Heart right ventricle (tissue), 16 donors: ENCODE measurements around the gene AKAP13. TPM values are rescaled to one million over a fixed set of nuclear protein-coding genes. Genes with fewer than 3 reads are reported as not detected.
"Not testable (repeated sequence)": the region's sequence is repeated elsewhere in the genome, so short reads cannot be mapped to it uniquely, and the experiment has no call there.

Experiments used
- ATAC-seq, 8 donors: fragments of 200-7000 bp; cut with Tn5 transposase; one replicate each; pipeline ENCODE4 v1.9.1; 2020; ENCODE audit warnings: mild to moderate bottlenecking in 8 of 8, moderate library complexity in 8 of 8, moderate number of reproducible peaks in 1 of 8
- DNase-seq, 2 donors: peaks; one replicate each; pipeline ENCODE4 v3.0.0-alpha.2; 2020
- H3K27ac ChIP-seq, 10 donors: fragments of 200-600 bp; sonication (generic) in 2 of 10; one replicate each; pipeline versions ENCODE4 v1.5.0 to v1.8.0; 2020 to 2022; ENCODE audit warnings: mild to moderate bottlenecking in 3 of 10
- H3K27me3 ChIP-seq, 7 donors: fragments of 200-600 bp; one replicate each; pipeline ENCODE4 v1.8.0; 2021 to 2022; ENCODE audit warnings: mild to moderate bottlenecking in 2 of 7
- H3K36me3 ChIP-seq, 9 donors: fragments of 200-600 bp; sonication (generic) in 1 of 9; one replicate each; pipeline versions ENCODE4 v1.5.0 to v1.8.0; 2020 to 2022; ENCODE audit warnings: mild to moderate bottlenecking in 2 of 9
- H3K4me1 ChIP-seq, 9 donors: fragments of 200-600 bp; sonication (generic) in 1 of 9; one replicate each; pipeline versions ENCODE4 v1.5.0 to v1.8.0; 2020 to 2022; ENCODE audit warnings: mild to moderate bottlenecking in 4 of 9
- H3K4me3 ChIP-seq, 10 donors: fragments of 200-600 bp; sonication (generic) in 2 of 10; one replicate each; pipeline versions ENCODE4 v1.5.0 to v1.8.0; 2020 to 2022; ENCODE audit warnings: mild to moderate bottlenecking in 7 of 10, moderate library complexity in 2 of 10
- H3K9me3 ChIP-seq, 11 donors: fragments of 200-600 bp in 10 of 11; sonication (generic) in 2 of 11; one replicate each; pipeline versions ENCODE4 v1.5.0 to v1.8.0; 2013 to 2022; ENCODE audit warnings: mild to moderate bottlenecking in 2 of 11, control low read depth in 1 of 11, moderate library complexity in 1 of 11
- CTCF ChIP-seq, 9 donors: fragments of 200-600 bp; sonication (generic) in 2 of 9; IDR thresholded peaks; one replicate each; pipeline versions ENCODE4 v1.5.0 to v1.8.0; 2021 to 2022; ENCODE audit warnings: antibody characterized with exemption in 9 of 9, mild to moderate bottlenecking in 5 of 9, moderate library complexity in 1 of 9
- WGBS, 2 donors: extraction: QIAGEN DNeasy Blood & Tissue Kit; methylation state at CpG; one replicate each; pipeline ENCODE4 v1.1.7; 2013; ENCODE audit warnings: inconsistent platforms in 1 of 2; 5-methylcytosine and 5-hydroxymethylcytosine counted together
- intact Hi-C, 10 donors: fragments of 100-400 bp; cut with DNase I; formaldehyde crosslinking; loops; one replicate each; pipeline versions ENCODE4 v1.11.1 to v1.14.2; 2022
- polyA plus RNA-seq, 2 donors: library from polyadenylated mRNA; stranded (reverse); fragments of 200-250 nt; gene quantifications; one replicate each; pipeline ENCODE4 v1.2.3, GENCODE V29; 2013
- total RNA-seq, 10 donors: library from RNA; stranded (reverse); fragmentation: NEBNext Ultra II Directional in 3 of 10; extraction: Animal tissue kit (Norgen Biotek cat#: 25700) in 3 of 10; gene quantifications; one replicate each; pipeline versions ENCODE4 v1.2.1 to v1.2.4, GENCODE V29; 2021 to 2023
- donor health status: Arrhythmogenic right ventricular cardiomyopathy.
- donor health status: ischemic (EF 13 %, LVEDD 7.1; RV severe dilation, severe dysfunction).
- donor health status: healthy with polysubstance abuse.
- donor health status: DM: no; HTN: yes; CAD: no.
- donor health status: DM: no; HTN: no; CAD: no.
- donor health status: ischemic (EF 25% LVEDD 6.9; RV normal size, moderate dysfunction).
- donor health status: ischemic (EF 25% LVEDD 5.7; RV mildly dilated, moderate dysfunction).
- donor health status: healthy.
- donor health status: DM: yes; HTN: yes; CAD: no.
- donor health status: Ischemic cardiomyopathy.
- donor health status: ischemic (EF 35%, LVEDD 5.7; RV mildly dilated, moderate dysfunction).
- donor health status: nonischemic (EF 11% LVEDD 7.7; RV severe dilation, severe dysfunction).
- donor health status: DM: yes; HTN: yes; CAD: no.
- donor health status: PGD.
- donor health status: ischemic (EF 29% LVEDD 5.4; RV normal size, mild dysfunction).
- donor health status: nonischemic (EF 23%, LVEDD 6.1; RV moderate dilation, normal function).

AKAP13 gene
- total and polyA plus RNA-seq, 12 donors, result 89.3 to 645 (median 480) TPM

GRCh38 chr15:85479071-85479647 lies 98.8 kb downstream of the AKAP13 start:
- ATAC-seq (peak in 1 of 8 donors; percentile 31), DNase-seq (no peak)
- Histone ChIP-seq H3K27me3 (no peaks in the 10 kb centered on the region), H3K36me3 (no peaks in the 10 kb centered on the region), H3K27ac (peak overlapping the region in 8 of 10 donors; percentile 9 to 68 (median 40)), H3K9me3 (no peaks in the 10 kb centered on the region), H3K4me1 (peaks cover 19 to 99% (median 81%) of the 10 kb centered on the region in 9 donors), H3K4me3 (no peak overlapping the region)
- WGBS, 2 donors, result 18 to 20% methylated on average over 4 of the region's 4 CpGs
- intact Hi-C loops, result loop anchor here in 2 of 10 donors (10.0 kb wide), 2 partner anchors 94 to 356 kb away; partner anchors contain the start of gene AKAP13 (in 1 of the 2)
- no peak for TF ChIP-seq CTCF (IDR thresholded peaks at IDR 0.05)

- WGBS, 2 donors, result 76 to 89% methylated on average over 6 of the region's 6 CpGs
- Histone ChIP-seq H3K36me3 (no peaks in the 10 kb centered on the region), H3K9me3 (no peaks in the 10 kb centered on the region), H3K27ac (no peak overlapping the region), H3K4me1 (peaks cover 12 to 89% (median 69%) of the 10 kb centered on the region in 9 donors), H3K27me3 (no peaks in the 10 kb centered on the region), H3K4me3 (no peak overlapping the region)
- DNase-seq, result no peak
- TF ChIP-seq CTCF (IDR thresholded peaks at IDR 0.05), result no peak
- ATAC-seq, result no peak
- intact Hi-C loops, result loop anchor here in 6 of 10 donors (10.0 kb wide), 6 partner anchors 74 to 354 kb away; no protein-coding TSS in a partner anchor
Measured at GRCh38 chr15:85480923-85481322, 100.5 kb downstream of the AKAP13 start.

- Histone ChIP-seq H3K27ac (peak overlapping the region in 5 of 10 donors; percentile 12 to 57 (median 37)), H3K4me1 (peaks cover 12 to 84% (median 64%) of the 10 kb centered on the region in 9 donors)
- not testable (repeated sequence) for H3K27me3 ChIP-seq, H3K9me3 ChIP-seq, H3K4me3 ChIP-seq, DNase-seq, ATAC-seq, H3K36me3 ChIP-seq
- intact Hi-C loops, result loop anchor here in 6 of 10 donors (10.0 kb wide), 6 partner anchors 73 to 353 kb away; no protein-coding TSS in a partner anchor
Measured at GRCh38 chr15:85481543-85481942, 101.1 kb downstream of the AKAP13 start.

GRCh38 chr15:85482894-85483293 lies 102.5 kb downstream of the AKAP13 start:
- H3K36me3 ChIP-seq, result peaks cover 0 to 9% (median under 1%) of the 10 kb centered on the region in 9 donors
- H3K4me3 ChIP-seq, result no peak overlapping the region
- peak overlapping the region in 8 of 10 donors; percentile 5 to 57 (median 38) for H3K27ac ChIP-seq
- 47 to 54% methylated on average over 6 of the region's 6 CpGs for WGBS, 2 donors
- no peaks in the 10 kb centered on the region for H3K9me3 ChIP-seq
- no peak for TF ChIP-seq CTCF (IDR thresholded peaks at IDR 0.05)
- intact Hi-C loops, result loop anchor here in 6 of 10 donors (10.0 kb wide), 6 partner anchors 72 to 352 kb away; no protein-coding TSS in a partner anchor
- H3K4me1 ChIP-seq, result peaks cover 12 to 75% (median 53%) of the 10 kb centered on the region in 9 donors
- no peaks in the 10 kb centered on the region for H3K27me3 ChIP-seq
- DNase-seq (no peak), ATAC-seq (peak in 5 of 8 donors; percentile 7 to 52 (median 36))

GRCh38 chr15:85483955-85484354 lies 103.6 kb downstream of the AKAP13 start:
- H3K27ac ChIP-seq, ATAC-seq, DNase-seq, H3K27me3 ChIP-seq, H3K4me3 ChIP-seq, H3K9me3 ChIP-seq: not testable (repeated sequence)
- H3K4me1 ChIP-seq, result peaks cover 5 to 75% (median 51%) of the 10 kb centered on the region in 9 donors
- H3K36me3 ChIP-seq, result peaks cover 0 to 14% (median 5%) of the 10 kb centered on the region in 9 donors
- 72 to 80% methylated on average over 1 of the region's 1 CpG for WGBS, 2 donors
- intact Hi-C loops, result loop anchor here in 6 of 10 donors (10.0 kb wide), 6 partner anchors 71 to 351 kb away; no protein-coding TSS in a partner anchor

- DNase-seq, H3K27me3 ChIP-seq, ATAC-seq, H3K9me3 ChIP-seq, H3K4me3 ChIP-seq: not testable (repeated sequence)
- Histone ChIP-seq H3K27ac (peak overlapping the region in 2 of 10 donors; percentile 23 to 38), H3K36me3 (peaks cover 0 to 14% (median 5%) of the 10 kb centered on the region in 9 donors), H3K4me1 (peaks cover 0 to 75% (median 50%) of the 10 kb centered on the region in 9 donors)
- intact Hi-C loops, result loop anchor here in 6 of 10 donors (5.0 to 10.0 kb wide), 7 partner anchors 70 to 350 kb away; no protein-coding TSS in a partner anchor
Measured at GRCh38 chr15:85484923-85485322, 104.5 kb downstream of the AKAP13 start.
